HEK293 (cell line): ENCODE data around the gene IGFBP4.

Experiments
- CTCF ChIA-PET: fragments of 350-600 bp; formaldehyde crosslinking; extraction: SDS; loops from one replicate; lab custom pipeline; 2021; ENCODE audit warnings: antibody characterized with exemption; lab: Yijun Ruan, JAX
- POLR2A ChIA-PET: fragments of 300-600 bp; formaldehyde crosslinking; extraction: SDS; loops from one replicate; lab custom pipeline; 2020; ENCODE audit warnings: antibody characterized with exemption, inconsistent platforms; lab: Yijun Ruan, JAX
- H3K27ac ChIP-seq: fragments of 200-500 bp; sonication (Bioruptor generic); 2 replicates; pipeline ENCODE4 v1.5.1; 2014; ENCODE audit warnings: low read depth, low read length, control low read depth, inconsistent platforms; ENCODE audit errors: extremely low read depth
- H3K36me3 ChIP-seq, 2 experiments: fragments of 200-500 bp in 1 of 2; sonication (Bioruptor generic) in 1 of 2; 1 replicate in 1 of 2; 2 replicates in 1 of 2; pipeline ENCODE4 v1.5.1; 2014 to 2017; ENCODE audit warnings: inconsistent platforms in 2 of 2, low read length in 2 of 2; ENCODE audit not compliant: control insufficient read depth in 2 of 2, insufficient read depth in 1 of 2
- H3K4me1 ChIP-seq: fragments of 200-500 bp; sonication (Bioruptor generic); 2 replicates; pipeline ENCODE4 v1.5.1; 2014; ENCODE audit warnings: mild to moderate bottlenecking, low read length, inconsistent platforms; ENCODE audit not compliant: control insufficient read depth, insufficient read depth
- H3K4me3 ChIP-seq: 2 replicates; pipeline ENCODE4 v1.5.1; 2011; ENCODE audit warnings: low read depth, mild to moderate bottlenecking, control low read depth, low read length, moderate library complexity
- H3K9me3 ChIP-seq: fragments of 200-500 bp; sonication (Bioruptor generic); 2 replicates; pipeline ENCODE4 v1.5.1; 2014; ENCODE audit warnings: low read depth, low read length, inconsistent platforms; ENCODE audit not compliant: control insufficient read depth, insufficient read depth
- EGR2 ChIP-seq: fragments of 450-650 bp; formaldehyde crosslinking; IDR thresholded peaks from 2 replicates; pipeline ENCODE4 v1.5.1; 2016; ENCODE audit warnings: low read depth, missing biosample characterization, missing genetic modification characterization
- OSR2 ChIP-seq: fragments of 450-650 bp; formaldehyde crosslinking; IDR thresholded peaks from 2 replicates; pipeline ENCODE4 v1.5.1; 2016; ENCODE audit warnings: missing biosample characterization, missing genetic modification characterization
- PRDM10 ChIP-seq: fragments of 450-650 bp; formaldehyde crosslinking; IDR thresholded peaks from 2 replicates; pipeline ENCODE4 v1.5.1; 2016; ENCODE audit warnings: missing biosample characterization, missing genetic modification characterization
- ZBTB10 ChIP-seq: fragments of 450-650 bp; formaldehyde crosslinking; IDR thresholded peaks from 2 replicates; pipeline ENCODE4 v1.5.1; 2016; ENCODE audit warnings: missing biosample characterization, missing genetic modification characterization
- ZBTB26 ChIP-seq: fragments of 450-650 bp; formaldehyde crosslinking; optimal IDR thresholded peaks from 2 replicates; pipeline ENCODE3; 2016; ENCODE audit warnings: missing biosample characterization, mild to moderate bottlenecking, missing genetic modification characterization
- ZFHX2 ChIP-seq: fragments of 450-650 bp; formaldehyde crosslinking; conservative IDR thresholded peaks from 2 replicates; pipeline ENCODE4 v1.5.1; 2016; ENCODE audit warnings: missing biosample characterization, missing genetic modification characterization
- ZIC2 ChIP-seq: fragments of 450-650 bp; formaldehyde crosslinking; IDR thresholded peaks from 2 replicates; pipeline ENCODE4 v1.5.1; 2016; ENCODE audit warnings: missing biosample characterization, missing genetic modification characterization
- ZNF214 ChIP-seq: fragments of 450-650 bp; formaldehyde crosslinking; IDR thresholded peaks from 2 replicates; pipeline ENCODE4 v1.5.1; 2017; ENCODE audit warnings: missing biosample characterization, mild to moderate bottlenecking, missing genetic modification characterization, borderline replicate concordance
- ZNF398 ChIP-seq: fragments of 450-650 bp; formaldehyde crosslinking; IDR thresholded peaks from 2 replicates; pipeline ENCODE4 v1.5.1; 2017; ENCODE audit warnings: missing biosample characterization, missing genetic modification characterization
- ZNF629 ChIP-seq: fragments of 450-650 bp; formaldehyde crosslinking; IDR thresholded peaks from 2 replicates; pipeline ENCODE4 v1.5.1; 2017; ENCODE audit warnings: missing biosample characterization, missing genetic modification characterization
- TF ChIP-seq, protein P1 (sequence below): fragments of 450-650 bp; formaldehyde crosslinking; IDR thresholded peaks from 2 replicates; pipeline ENCODE4 v1.5.1; 2016; ENCODE audit warnings: missing biosample characterization, missing genetic modification characterization
- TF ChIP-seq, protein P2 (sequence below): fragments of 450-650 bp; formaldehyde crosslinking; IDR thresholded peaks from 2 replicates; pipeline ENCODE4 v1.5.1; 2016; ENCODE audit warnings: missing biosample characterization, missing genetic modification characterization

The IGFBP4 gene

DNA sequence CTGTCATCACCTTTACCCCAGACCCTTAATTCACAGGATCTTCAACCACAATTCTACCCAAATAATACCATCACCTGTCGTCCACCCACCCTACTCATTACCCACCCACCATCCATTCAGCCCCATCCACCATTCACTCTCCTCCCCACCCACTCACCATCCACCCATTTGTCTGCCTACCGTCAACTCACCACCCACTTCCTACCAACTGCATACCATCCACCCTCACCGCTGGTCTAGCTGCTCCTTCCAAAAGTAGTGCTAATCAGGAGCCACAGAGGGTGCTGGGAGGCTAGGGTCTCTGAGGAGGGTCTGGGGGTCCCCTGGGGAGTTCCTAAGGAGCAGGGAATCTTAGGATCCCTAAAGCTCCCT lies 12.0 kb upstream of the IGFBP4 start:
- peak; percentile 100 for TF ChIP-seq EGR2 (tag by site-specific recombination)
- peak; percentile 99 for TF ChIP-seq ZFHX2 (tag by site-specific recombination)
- no peak for TF ChIP-seq ZBTB10 (tag by site-specific recombination)
- TF ChIP-seq ZNF629 = no peak
- ChIA-PET CTCF (interaction anchor here (0.9 to 1.6 kb wide), 5 partner anchors 18 to 129 kb away, joined by 3 to 7 read pairs (median 4); no protein-coding TSS in a partner anchor), POLR2A (interaction anchor here (0.6 to 1.5 kb wide), 3 partner anchors 13 to 96 kb away, joined by 3 read pairs; partner anchors contain the start of gene TOP2A)
- Histone ChIP-seq H3K9me3 (no peaks in the 10 kb centered on the region), H3K4me1 (no peaks in the 10 kb centered on the region), H3K36me3 (no peaks in the 10 kb centered on the region), H3K4me3 (no peak overlapping the region), H3K27ac (no peak overlapping the region)

- POLR2A ChIA-PET = interaction anchor here (1.5 kb wide), 1 partner anchor 16 kb away, joined by 8 read pairs; the partner anchor contains the start of gene TOP2A
- TF ChIP-seq, protein P1, sequence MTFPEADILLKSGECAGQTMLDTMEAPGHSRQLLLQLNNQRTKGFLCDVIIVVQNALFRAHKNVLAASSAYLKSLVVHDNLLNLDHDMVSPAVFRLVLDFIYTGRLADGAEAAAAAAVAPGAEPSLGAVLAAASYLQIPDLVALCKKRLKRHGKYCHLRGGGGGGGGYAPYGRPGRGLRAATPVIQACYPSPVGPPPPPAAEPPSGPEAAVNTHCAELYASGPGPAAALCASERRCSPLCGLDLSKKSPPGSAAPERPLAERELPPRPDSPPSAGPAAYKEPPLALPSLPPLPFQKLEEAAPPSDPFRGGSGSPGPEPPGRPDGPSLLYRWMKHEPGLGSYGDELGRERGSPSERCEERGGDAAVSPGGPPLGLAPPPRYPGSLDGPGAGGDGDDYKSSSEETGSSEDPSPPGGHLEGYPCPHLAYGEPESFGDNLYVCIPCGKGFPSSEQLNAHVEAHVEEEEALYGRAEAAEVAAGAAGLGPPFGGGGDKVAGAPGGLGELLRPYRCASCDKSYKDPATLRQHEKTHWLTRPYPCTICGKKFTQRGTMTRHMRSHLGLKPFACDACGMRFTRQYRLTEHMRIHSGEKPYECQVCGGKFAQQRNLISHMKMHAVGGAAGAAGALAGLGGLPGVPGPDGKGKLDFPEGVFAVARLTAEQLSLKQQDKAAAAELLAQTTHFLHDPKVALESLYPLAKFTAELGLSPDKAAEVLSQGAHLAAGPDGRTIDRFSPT (tag by site-specific recombination) = no peak
- peak; percentile 65 for TF ChIP-seq ZFHX2 (tag by site-specific recombination)
- TF ChIP-seq PRDM10 (tag by site-specific recombination) = peak; percentile 79
Observed at GRCh38 chr17:40432864-40433528, 10.3 kb upstream of the IGFBP4 start.

DNA sequence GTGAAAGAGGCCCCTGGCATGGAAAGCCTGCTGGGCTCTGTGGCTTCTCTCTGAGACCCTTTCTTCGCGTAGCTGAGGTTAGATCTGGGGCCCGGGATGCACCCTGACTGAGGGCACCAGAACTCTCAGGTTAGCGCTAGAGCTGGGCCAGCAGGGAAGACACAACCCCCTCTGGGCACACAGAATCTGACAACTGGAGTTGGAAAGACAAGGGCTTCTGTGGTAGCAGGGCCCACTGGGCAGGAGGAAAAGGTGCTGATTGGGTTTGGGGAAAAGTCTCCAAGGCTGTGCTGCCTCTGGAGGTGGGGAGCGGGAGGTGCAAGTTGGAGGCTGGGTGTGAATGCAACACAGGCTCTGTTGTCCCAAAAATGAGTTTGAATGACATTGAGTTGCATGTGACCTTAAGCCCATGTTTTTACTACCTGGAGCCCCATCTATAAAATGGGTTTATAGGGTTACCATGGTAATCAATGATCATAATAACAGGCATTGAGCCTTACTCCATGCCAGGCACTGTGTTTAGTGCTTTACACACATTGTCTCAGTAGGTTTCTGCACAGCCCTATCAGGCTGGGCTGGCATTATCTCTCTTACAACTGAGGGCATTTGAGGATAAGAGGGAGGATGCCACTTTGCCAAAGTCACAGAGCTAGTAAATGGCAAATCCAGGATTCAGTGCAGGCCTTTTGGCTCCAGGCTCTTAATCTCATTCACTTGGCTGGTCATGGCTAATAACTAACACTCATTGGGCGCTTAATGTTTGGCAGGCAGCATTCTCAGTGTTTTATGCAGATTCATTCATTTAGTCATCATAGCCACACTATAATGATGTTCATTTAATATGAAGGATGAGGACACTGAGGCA lies 9.5 kb upstream of the IGFBP4 start:
- Histone ChIP-seq H3K4me1 (no peaks in the 10 kb centered on the region), H3K36me3 (no peaks in the 10 kb centered on the region), H3K27ac (no peak overlapping the region), H3K9me3 (no peaks in the 10 kb centered on the region), H3K4me3 (no peak overlapping the region)
- POLR2A ChIA-PET = interaction anchor here (1.5 kb wide), 1 partner anchor 16 kb away, joined by 8 read pairs; the partner anchor contains the start of gene TOP2A
- CTCF ChIA-PET = interaction anchor here (0.6 to 2.1 kb wide), 17 partner anchors 10 to 164 kb away, joined by 3 to 10 read pairs (median 4); partner anchors contain the start of genes IGFBP4 and TOP2A
- TF ChIP-seq, protein P2, sequence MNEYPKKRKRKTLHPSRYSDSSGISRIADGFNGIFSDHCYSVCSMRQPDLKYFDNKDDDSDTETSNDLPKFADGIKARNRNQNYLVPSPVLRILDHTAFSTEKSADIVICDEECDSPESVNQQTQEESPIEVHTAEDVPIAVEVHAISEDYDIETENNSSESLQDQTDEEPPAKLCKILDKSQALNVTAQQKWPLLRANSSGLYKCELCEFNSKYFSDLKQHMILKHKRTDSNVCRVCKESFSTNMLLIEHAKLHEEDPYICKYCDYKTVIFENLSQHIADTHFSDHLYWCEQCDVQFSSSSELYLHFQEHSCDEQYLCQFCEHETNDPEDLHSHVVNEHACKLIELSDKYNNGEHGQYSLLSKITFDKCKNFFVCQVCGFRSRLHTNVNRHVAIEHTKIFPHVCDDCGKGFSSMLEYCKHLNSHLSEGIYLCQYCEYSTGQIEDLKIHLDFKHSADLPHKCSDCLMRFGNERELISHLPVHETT (tag by site-specific recombination) = no peak
- TF ChIP-seq ZNF214 (tag by site-specific recombination) (no peak), ZNF398 (tag by site-specific recombination) (no peak), ZIC2 (tag by site-specific recombination) (peak; percentile 22; the same call in 1 of the 2 replicates), OSR2 (tag by site-specific recombination) (peak; percentile 57; the same call in 1 of the 2 replicates), ZBTB26 (tag by site-specific recombination) (no peak)

More at GRCh38 chr17:40432864-40433528, 10.3 kb upstream of the IGFBP4 start:
- Histone ChIP-seq H3K4me3 (no peak overlapping the region), H3K36me3 (no peaks in the 10 kb centered on the region), H3K4me1 (no peaks in the 10 kb centered on the region), H3K27ac (no peak overlapping the region), H3K9me3 (no peaks in the 10 kb centered on the region)
- CTCF ChIA-PET = interaction anchor here (0.6 to 2.1 kb wide), 12 partner anchors 9 to 122 kb away, joined by 3 to 10 read pairs (median 4); partner anchors contain the start of genes IGFBP4 and TOP2A
